Subcutaneous adipose tissue (tissue), 4 donors: Measurements from ENCODE around the gene LONP1. TPM values are rescaled to one million over a fixed set of nuclear protein-coding genes. Genes with fewer than 3 reads are reported as not detected.

ENCODE experiments used
- CTCF ChIP-seq: fragments of 450-650 bp; IDR thresholded peaks from one replicate; pipeline ENCODE4 v1.5.1; 2016; ENCODE audit warnings: low read depth, mild to moderate bottlenecking, control low read depth, antibody characterized with exemption, moderate library complexity
- total RNA-seq, 4 donors: library from RNA; depleted of rRNA; stranded (reverse); fragments of >200 nt; gene quantifications; one replicate each; pipeline ENCODE4 v1.1.0, GENCODE V29; 2016

The LONP1 gene
- total RNA-seq, 4 donors from 2014 or later = 38.8 to 90.4 (median 43.5) TPM

GRCh38 chr19:5651361-5651760 lies 68.6 kb downstream of the LONP1 start:
- no peak for TF ChIP-seq CTCF

GRCh38 chr19:5648464-5648863 lies 71.5 kb downstream of the LONP1 start:
- TF ChIP-seq CTCF = no peak

- TF ChIP-seq CTCF = no peak
Measured at GRCh38 chr19:5646703-5647102, 73.2 kb downstream of the LONP1 start.

GRCh38 chr19:5645409-5645808 lies 74.5 kb downstream of the LONP1 start:
- TF ChIP-seq CTCF = no peak

GRCh38 chr19:5644037-5644436 lies 75.9 kb downstream of the LONP1 start:
- TF ChIP-seq CTCF = no peak

- TF ChIP-seq CTCF = no peak
Measured at GRCh38 chr19:5643060-5643459, 76.9 kb downstream of the LONP1 start.

GRCh38 chr19:5642204-5642603 lies 77.7 kb downstream of the LONP1 start:
- TF ChIP-seq CTCF = no peak

Other genes starting within 250 kb of the LONP1 start
- under 1 TPM; 0.33 to 0.51 (median 0.41) TPM for gene TINCR, start 152.2 kb downstream of the LONP1 start, total RNA-seq
- gene SAFB2, start 97.4 kb downstream of the LONP1 start, total RNA-seq = 10 to 100 TPM; 33.6 to 72.0 (median 45.2) TPM
- gene SAFB, start 97.1 kb downstream of the LONP1 start, total RNA-seq = 100 to 1,000 TPM in 2 of 4 donors, 10 to 100 TPM in 2; 65.5 to 135 (median 86.4) TPM
- 10 to 100 TPM; 41.1 to 67.8 (median 47.7) TPM for gene MICOS13, start 39.6 kb downstream of the LONP1 start, total RNA-seq
- gene HSD11B1L, start 39.1 kb downstream of the LONP1 start, total RNA-seq = 10 to 100 TPM in 1 of 4 donors, 1 to 10 TPM in 3; 4.1 to 13.4 (median 7.6) TPM
- 100 to 1,000 TPM; 617 to 960 (median 857) TPM for gene RPL36, start 29.9 kb downstream of the LONP1 start, total RNA-seq
- not detected for gene CATSPERD, start 491 bp upstream of the LONP1 start, total RNA-seq
- 1 to 10 TPM in 1 of 4 donors, under 1 TPM in 1, not detected in 2; 0.66 to 1.9 TPM for gene PRR22, start 64.6 kb upstream of the LONP1 start, total RNA-seq
- gene DUS3L, start 71.0 kb upstream of the LONP1 start, total RNA-seq = 10 to 100 TPM; 19.4 to 25.1 (median 23.8) TPM
- gene NRTN, start 84.9 kb upstream of the LONP1 start, total RNA-seq = not detected
- 1 to 10 TPM in 1 of 4 donors, not detected in 3; 1.1 TPM for gene FUT6, start 119.6 kb upstream of the LONP1 start, total RNA-seq
- gene FUT3, start 131.3 kb upstream of the LONP1 start, total RNA-seq = not detected
- not detected for gene FUT5, start 150.4 kb upstream of the LONP1 start, total RNA-seq
- gene NDUFA11, start 183.6 kb upstream of the LONP1 start, total RNA-seq = 100 to 1,000 TPM; 147 to 197 (median 162) TPM
- gene VMAC, start 184.7 kb upstream of the LONP1 start, total RNA-seq = 10 to 100 TPM in 1 of 4 donors, 1 to 10 TPM in 2, under 1 TPM in 1; 0.65 to 13.0 (median 5.6) TPM
- gene CAPS, start 194.1 kb upstream of the LONP1 start, total RNA-seq = 10 to 100 TPM in 1 of 4 donors, 1 to 10 TPM in 3; 1.5 to 13.4 (median 6.6) TPM